AG09319 (cell line): Measurements from ENCODE around the gene TMEM9.

Experiments
- DNase-seq: peaks from one replicate; pipeline ENCODE4 v3.0.0-alpha.2; 2010; ENCODE audit warnings: low read depth; ENCODE audit errors: extremely low read depth
- CTCF ChIP-seq: IDR thresholded peaks from 2 replicates; pipeline ENCODE4 v1.5.1; 2011; ENCODE audit warnings: low read depth, mild to moderate bottlenecking, inconsistent platforms, low read length, moderate library complexity

The TMEM9 gene

GRCh38 chr1:201140941-201141260 is 13.4 kb downstream of the TMEM9 start:
- TF ChIP-seq CTCF = no peak
- DNase-seq = no peak

GRCh38 chr1:201140235-201140940 is 13.9 kb downstream of the TMEM9 start:
- DNase-seq = no peak
- TF ChIP-seq CTCF = no peak

GRCh38 chr1:201139756-201140155 is 14.5 kb downstream of the TMEM9 start:
- TF ChIP-seq CTCF = no peak
- DNase-seq = no peak

- no peak for DNase-seq
Observed at GRCh38 chr1:201139306-201139705, 15.0 kb downstream of the TMEM9 start.

GRCh38 chr1:201138311-201138840 is 15.9 kb downstream of the TMEM9 start:
- TF ChIP-seq CTCF = no peak
- no peak for DNase-seq

More at GRCh38 chr1:201139306-201139705, 15.0 kb downstream of the TMEM9 start:
- no peak for TF ChIP-seq CTCF

GRCh38 chr1:201137579-201138310 is 16.5 kb downstream of the TMEM9 start:
- no peak for TF ChIP-seq CTCF
- DNase-seq = peak; percentile 52

- no peak for TF ChIP-seq CTCF
- no peak for DNase-seq
Observed at GRCh38 chr1:201137024-201137392, 17.3 kb downstream of the TMEM9 start.
